ENCODE results near the gene PRPF31. TPM values are rescaled to one million over a fixed set of nuclear protein-coding genes. Genes with fewer than 3 reads are reported as not detected.

PRPF31 gene
- total and polyA plus RNA-seq, 2 of the 4 experiments (the other 2 are of a cell fraction): 65.4 to 66.1 TPM

- intact Hi-C loops (cut with micrococcal nuclease): no loop called here
These were observed 34.5 kb upstream of the PRPF31 start, which contains the start of gene TARM1 for GRCh38 chr19:54081032-54081431. Gene TARM1 (minus strand): TSS chr19:54081365. CDS start chr19:54081340, 25 bp downstream.

More at GRCh38 chr19:54081032-54081431, 34.5 kb upstream of the PRPF31 start, which contains the start of gene TARM1:
- no peak within 1 kb of the TSS for H2BK120ac ChIP-seq (ENCODE audit: low read depth, low read length)
- dilution Hi-C loops (cut with HindIII; ENCODE audit: low sequenced_read_pairs, unreplicated experiment): no loop called here
- no peak within 1 kb of the TSS for H3K27ac ChIP-seq (ENCODE audit: insufficient read depth, low read length)
- H3K9me3 ChIP-seq (ENCODE audit: control insufficient read depth, insufficient read depth, low read length): peaks cover 6% of the 10 kb centered on the region; the same call in 1 of the 2 replicates
- no TSS peak for BruUV-seq (replicated peaks)
- H4K5ac ChIP-seq (ENCODE audit: low read depth, low read length): no peak within 1 kb of the TSS
- TF ChIP-seq MXI1 (IDR thresholded peaks at IDR 0.05; ENCODE audit: borderline replicate concordance, low read depth, low read length) (no peak), MAFK (IDR thresholded peaks at IDR 0.05; ENCODE audit: low read depth, low read length) (no peak), RFX5 (IDR thresholded peaks at IDR 0.05; ENCODE audit: low read depth, low read length) (no peak), SMC3 (IDR thresholded peaks at IDR 0.05; ENCODE audit: low read depth, low read length) (no peak), RCOR1 (IDR thresholded peaks at IDR 0.05; ENCODE audit: insufficient replicate concordance, low read length) (no peak), RAD21 (IDR thresholded peaks at IDR 0.05; ENCODE audit: low read length) (no peak)
- H3K4ac ChIP-seq (ENCODE audit: low read depth, low read length): no peak within 1 kb of the TSS
- no peak within 1 kb of the TSS for H4K8ac ChIP-seq (ENCODE audit: low read depth in 2 of 2, low read length in 2 of 2)
- in situ Hi-C loops (cut with MboI; ENCODE audit: low sequenced_read_pairs): no loop called here
- no CpG with 5 or more reads among the region's 7 CpGs for WGBS, 2 experiments (ENCODE audit: extremely low coverage in 2 of 2, insufficient read length in 1 of 2)
- H4K91ac ChIP-seq (ENCODE audit: insufficient read depth, low read depth, low read length): no peak within 1 kb of the TSS
- no peak within 1 kb of the TSS for H2BK20ac ChIP-seq (ENCODE audit: low read depth, low read length)
- no peaks in the 10 kb centered on the region for H3K9me1 ChIP-seq (ENCODE audit: insufficient read depth, low read length)
- no peaks in the 10 kb centered on the region for H3K27me3 ChIP-seq (ENCODE audit: control insufficient read depth, insufficient read depth, low read length)
- no peaks in the 10 kb centered on the region for H3K36me3 ChIP-seq (ENCODE audit: control insufficient read depth, insufficient read depth, low read length)
- H4K20me1 ChIP-seq (ENCODE audit: insufficient read depth, low read length): no peaks in the 10 kb centered on the region
- no peak within 1 kb of the TSS for H3K56ac ChIP-seq (ENCODE audit: extremely low read depth, insufficient read depth, low read length)
- H2BK15ac ChIP-seq (ENCODE audit: low read depth, low read length): no peak within 1 kb of the TSS
- no peak within 1 kb of the TSS for H3K14ac ChIP-seq (replicated peaks; ENCODE audit: low read depth, low read length)
- H2AK9ac ChIP-seq (replicated peaks; ENCODE audit: low read depth, low read length, poor library complexity): no peak within 1 kb of the TSS
- no peak within 1 kb of the TSS for H2BK5ac ChIP-seq (ENCODE audit: low read depth, low read length, poor library complexity, severe bottlenecking)
- H3K18ac ChIP-seq (ENCODE audit: low read depth, low read length): no peak within 1 kb of the TSS
- H2AFZ ChIP-seq (replicated peaks; ENCODE audit: low read length, poor library complexity): no peak within 1 kb of the TSS
- no peak within 1 kb of the TSS for H3K4me2 ChIP-seq (ENCODE audit: low read depth, low read length)
- H3K4me3 ChIP-seq (ENCODE audit: insufficient read depth, low read depth, low read length): no peak within 1 kb of the TSS
- no peaks in the 10 kb centered on the region for H3K4me1 ChIP-seq (ENCODE audit: control insufficient read depth, insufficient read depth, low read length)
- no peak within 1 kb of the TSS for H2AK5ac ChIP-seq (ENCODE audit: low read depth, low read length)
- ChIA-PET CTCF (no interaction called here), POLR2A (ENCODE audit: unreplicated experiment) (no interaction called here)
- no peak within 1 kb of the TSS for H3K9ac ChIP-seq (ENCODE audit: low read depth, low read length)
- DNase-seq (no peak), ATAC-seq (ENCODE audit: low read depth) (no peak)
- no peaks in the 10 kb centered on the region for H3K79me1 ChIP-seq (ENCODE audit: low read depth in 1 of 2, low read length in 2 of 2)
- H3K23ac ChIP-seq (ENCODE audit: low read depth, low read length): no peak within 1 kb of the TSS
